PFSK-1 (cell line): ENCODE data around the gene MIPEP.

Experiments used
- POLR2AphosphoS5 ChIP-seq: IDR thresholded peaks from 2 replicates; pipeline ENCODE4 v1.6.1; 2012; ENCODE audit warnings: low read depth, mild to moderate bottlenecking, control low read depth, low read length, moderate library complexity
- REST ChIP-seq, 2 experiments: IDR thresholded peaks; 2 replicates each; pipeline versions ENCODE4 v1.6.1 to v1.8.0; 2011 to 2012; ENCODE audit warnings: low read depth in 2 of 2, low read length in 2 of 2, control low read depth in 1 of 2, inconsistent platforms in 1 of 2, mild to moderate bottlenecking in 1 of 2, moderate library complexity in 1 of 2; ENCODE audit not compliant: insufficient read depth in 1 of 2
- TAF1 ChIP-seq: IDR thresholded peaks from 2 replicates; pipeline ENCODE4 v1.6.1; 2012; ENCODE audit warnings: low read length, control low read depth, borderline replicate concordance; ENCODE audit not compliant: insufficient read depth

GRCh38 chr13:23754506-23754905, 134.7 kb downstream of the MIPEP start:
- TF ChIP-seq TAF1 (no peak), POLR2AphosphoS5 (no peak), REST (IDR thresholded peaks at IDR 0.05; ENCODE audit: insufficient read depth in 1 of 2, low read depth in 2 of 2, low read length in 2 of 2) (no peak)
